Fibroblast of mammary gland (primary cell): Measurements from ENCODE around the gene DOK6.

ENCODE experiments used
- DNase-seq: peaks from one replicate; pipeline ENCODE4 v3.0.0-alpha.2; 2010; ENCODE audit warnings: low read depth
- H3K4me3 ChIP-seq: 2 replicates; pipeline ENCODE4 v1.5.1; 2011; ENCODE audit warnings: low read depth, mild to moderate bottlenecking, low read length, moderate library complexity; ENCODE audit not compliant: control insufficient read depth
- TF ChIP-seq, protein P1 (sequence below): conservative IDR thresholded peaks from 2 replicates; pipeline ENCODE4 v1.5.1; 2011; ENCODE audit warnings: low read depth, low read length, inconsistent platforms; ENCODE audit not compliant: control insufficient read depth, insufficient read depth

The DOK6 gene

DNA sequence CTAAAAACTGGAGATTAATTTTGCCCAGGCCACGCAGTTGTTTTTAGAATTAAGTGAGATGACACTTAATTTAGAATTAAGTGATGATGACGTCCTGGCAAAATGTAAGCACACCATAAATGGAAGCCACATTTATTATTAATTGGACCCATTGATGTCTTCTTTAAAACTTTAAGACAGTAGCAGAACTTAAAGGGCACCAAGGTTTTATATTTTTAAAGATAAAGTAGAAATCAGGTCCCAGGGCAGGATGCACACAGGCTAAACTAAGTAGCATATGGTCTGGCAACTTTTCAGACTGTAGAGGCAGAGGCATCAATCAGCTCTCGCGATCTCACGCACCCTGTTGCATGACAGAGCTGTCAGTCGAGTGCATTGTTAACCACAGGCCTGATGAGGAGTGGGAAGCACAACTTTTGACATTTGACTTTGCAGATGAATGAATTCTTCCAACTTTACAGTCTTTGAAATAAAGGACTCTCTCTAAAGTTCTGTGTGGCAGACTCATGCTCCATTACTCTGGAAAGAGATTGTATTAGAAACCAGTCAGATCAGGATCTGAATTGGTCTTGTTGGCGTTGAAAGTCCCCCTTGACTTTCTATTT is 314.6 kb downstream of the DOK6 start:
- DNase-seq: no peak
- TF ChIP-seq, protein P1, sequence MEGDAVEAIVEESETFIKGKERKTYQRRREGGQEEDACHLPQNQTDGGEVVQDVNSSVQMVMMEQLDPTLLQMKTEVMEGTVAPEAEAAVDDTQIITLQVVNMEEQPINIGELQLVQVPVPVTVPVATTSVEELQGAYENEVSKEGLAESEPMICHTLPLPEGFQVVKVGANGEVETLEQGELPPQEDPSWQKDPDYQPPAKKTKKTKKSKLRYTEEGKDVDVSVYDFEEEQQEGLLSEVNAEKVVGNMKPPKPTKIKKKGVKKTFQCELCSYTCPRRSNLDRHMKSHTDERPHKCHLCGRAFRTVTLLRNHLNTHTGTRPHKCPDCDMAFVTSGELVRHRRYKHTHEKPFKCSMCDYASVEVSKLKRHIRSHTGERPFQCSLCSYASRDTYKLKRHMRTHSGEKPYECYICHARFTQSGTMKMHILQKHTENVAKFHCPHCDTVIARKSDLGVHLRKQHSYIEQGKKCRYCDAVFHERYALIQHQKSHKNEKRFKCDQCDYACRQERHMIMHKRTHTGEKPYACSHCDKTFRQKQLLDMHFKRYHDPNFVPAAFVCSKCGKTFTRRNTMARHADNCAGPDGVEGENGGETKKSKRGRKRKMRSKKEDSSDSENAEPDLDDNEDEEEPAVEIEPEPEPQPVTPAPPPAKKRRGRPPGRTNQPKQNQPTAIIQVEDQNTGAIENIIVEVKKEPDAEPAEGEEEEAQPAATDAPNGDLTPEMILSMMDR: no peak
- no peak overlapping the region for H3K4me3 ChIP-seq

DNA sequence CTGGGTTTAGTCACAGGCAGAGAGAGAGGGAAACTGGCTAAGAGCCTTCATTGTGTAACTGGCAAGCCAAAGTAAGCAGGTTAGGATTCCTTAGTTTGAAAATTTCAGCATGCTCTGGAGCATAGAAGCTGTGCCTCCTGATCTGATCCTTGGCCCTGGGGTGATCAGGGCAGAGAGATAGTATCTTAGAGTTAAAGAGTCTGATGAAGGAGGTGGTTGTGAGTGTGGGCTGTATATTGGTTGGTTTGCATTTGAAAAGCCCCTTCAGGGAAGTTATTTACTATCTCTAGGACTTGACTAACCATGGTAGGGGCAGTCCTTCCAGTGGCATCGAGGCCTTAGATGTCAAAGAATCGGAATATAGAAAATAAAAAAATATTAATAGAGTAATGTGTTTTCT is 316.9 kb downstream of the DOK6 start:
- H3K4me3 ChIP-seq: no peak overlapping the region
- no peak for DNase-seq
- TF ChIP-seq, protein P1: no peak

DNA sequence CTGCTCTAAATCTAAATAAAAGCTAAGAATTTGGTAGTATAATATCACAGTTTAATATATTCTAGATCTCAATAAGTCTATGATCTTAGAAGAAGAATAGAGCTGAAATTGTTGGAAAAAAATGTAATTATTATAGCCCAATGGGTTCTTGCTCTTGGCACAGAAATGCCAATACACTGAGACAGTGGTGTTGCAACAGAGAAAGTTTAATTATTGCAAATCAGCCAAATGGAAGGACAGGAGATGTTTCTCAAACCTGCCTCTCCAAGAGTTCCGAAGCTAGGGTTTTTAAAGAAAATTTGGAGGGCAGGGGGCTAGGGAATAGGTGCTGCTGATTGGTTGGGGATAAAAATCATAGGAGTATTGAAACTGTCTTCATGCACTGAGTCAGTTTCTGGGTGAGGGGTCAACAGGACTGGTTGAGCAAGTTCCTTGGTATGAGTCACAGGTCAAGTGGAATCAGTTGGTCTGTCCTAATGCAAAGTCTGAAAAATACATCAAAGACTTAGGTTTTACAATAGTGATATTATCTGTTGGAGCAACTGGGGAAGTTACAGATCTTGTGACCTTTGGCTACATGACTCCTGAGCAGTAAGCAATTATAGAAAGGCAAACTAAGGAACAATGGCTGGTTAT is 318.3 kb downstream of the DOK6 start:
- DNase-seq: peak; percentile 19
- TF ChIP-seq, protein P1: no peak
- H3K4me3 ChIP-seq: no peak overlapping the region

DNA sequence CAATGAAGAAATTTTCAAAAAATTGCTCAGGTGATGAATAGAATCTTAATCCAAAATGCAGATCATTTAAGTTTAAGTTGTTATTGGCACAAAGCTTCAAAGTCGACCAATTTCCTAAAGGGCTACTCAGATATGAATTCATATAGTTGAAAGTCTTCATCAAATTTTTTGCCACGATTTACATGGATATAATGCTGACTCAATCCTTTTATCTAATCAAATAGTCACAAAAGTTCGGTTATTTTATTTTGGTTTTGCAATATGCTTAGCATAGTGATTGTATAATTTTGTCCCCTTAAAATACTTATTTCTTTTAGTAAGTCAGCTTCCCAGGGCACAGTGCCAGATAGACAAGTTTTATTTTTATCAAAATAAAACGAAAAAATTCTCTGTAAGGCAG is 319.7 kb downstream of the DOK6 start:
- no peak overlapping the region for H3K4me3 ChIP-seq
- DNase-seq: no peak
- TF ChIP-seq, protein P1: no peak

DNA sequence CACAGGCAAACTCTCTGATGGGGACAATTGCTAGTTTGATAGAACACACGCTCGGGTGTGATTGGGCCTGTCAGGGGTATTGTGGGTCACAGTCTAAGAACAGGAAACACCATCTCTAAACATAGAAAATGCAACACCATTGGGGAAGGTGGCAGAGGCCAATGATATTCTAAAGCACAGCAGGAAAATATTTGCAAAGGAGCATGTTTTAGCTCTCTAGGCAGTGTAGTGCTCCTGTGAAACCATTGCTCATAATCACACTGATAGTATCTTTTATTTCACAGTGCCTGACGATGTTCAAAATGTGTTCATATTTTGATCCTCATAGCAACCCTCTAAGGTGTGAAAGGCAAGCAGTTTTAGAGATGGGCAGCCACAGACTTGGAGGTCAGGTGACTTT is 322.7 kb downstream of the DOK6 start:
- TF ChIP-seq, protein P1: no peak
- no peak for DNase-seq
- H3K4me3 ChIP-seq: no peak overlapping the region

DNA sequence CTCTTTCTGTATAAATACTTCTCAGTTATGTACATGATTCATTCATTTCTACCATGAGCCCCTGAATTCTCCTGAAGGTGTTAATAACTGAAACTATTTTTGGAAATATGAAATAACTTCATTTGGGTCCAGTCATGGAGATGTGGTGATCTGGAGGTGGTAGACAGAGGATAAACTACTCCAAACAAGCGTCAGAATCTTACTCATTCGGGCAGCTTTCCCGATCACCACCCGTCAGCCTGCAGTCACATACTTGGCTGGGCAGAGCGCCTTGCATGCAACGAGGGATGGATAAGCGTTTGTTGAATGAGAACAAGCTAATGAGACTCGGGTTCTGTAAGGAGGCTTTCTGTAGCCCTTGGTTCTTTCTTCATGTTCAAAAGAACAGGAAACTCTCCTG is 324.3 kb downstream of the DOK6 start:
- DNase-seq: peak; percentile 61
- TF ChIP-seq, protein P1: no peak
- H3K4me3 ChIP-seq: no peak overlapping the region

DNA sequence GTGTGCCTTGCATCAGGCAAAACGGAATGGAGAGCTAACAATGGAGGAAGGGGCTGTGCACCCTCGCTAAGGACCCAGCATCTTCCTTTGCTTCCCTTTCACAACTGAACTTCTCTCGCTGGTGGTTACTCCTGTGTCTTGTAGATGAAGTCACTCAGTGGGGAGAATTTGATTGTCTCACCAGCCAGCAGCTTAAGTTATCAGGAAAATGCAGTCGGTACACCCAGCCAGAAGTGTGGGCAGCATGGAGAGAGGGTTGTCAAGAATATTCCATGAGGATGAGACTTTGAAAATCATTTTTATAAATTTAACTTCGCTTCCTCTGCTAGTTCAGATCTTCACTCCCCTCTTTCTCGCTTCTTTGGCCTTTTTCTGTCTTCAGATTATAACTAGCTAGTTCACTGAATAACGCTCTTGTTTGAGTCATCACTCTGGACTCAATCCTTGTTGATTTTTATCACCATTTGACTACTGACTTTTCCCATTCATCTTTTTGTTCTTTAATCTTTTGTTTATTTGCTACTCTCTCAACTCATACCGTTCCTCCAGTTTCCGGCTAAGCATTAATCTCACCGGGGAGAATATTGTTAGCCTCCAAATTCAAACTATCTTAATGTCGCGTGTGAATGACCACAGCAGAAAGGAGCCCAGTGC is 325.3 kb downstream of the DOK6 start:
- TF ChIP-seq, protein P1: no peak
- no peak overlapping the region for H3K4me3 ChIP-seq
- no peak for DNase-seq
